Activated CD4-positive, alpha-beta T cell treated with anti-CD3 and anti-CD28 coated beads, Interleukin-2, amount 50 U/mL, for 24 hours (primary cell): Measurements from ENCODE around the gene ADNP2.
A peak's percentile ranks its signal among the peaks of the same experiment; 100 is the strongest.

Experiments used
- DNase-seq, 2 donors: peaks; one replicate each; pipeline ENCODE4 v3.0.0-alpha.2; 2020; ENCODE audit warnings: low read depth in 1 of 2, low spot score in 1 of 2

The ADNP2 gene, protein sequence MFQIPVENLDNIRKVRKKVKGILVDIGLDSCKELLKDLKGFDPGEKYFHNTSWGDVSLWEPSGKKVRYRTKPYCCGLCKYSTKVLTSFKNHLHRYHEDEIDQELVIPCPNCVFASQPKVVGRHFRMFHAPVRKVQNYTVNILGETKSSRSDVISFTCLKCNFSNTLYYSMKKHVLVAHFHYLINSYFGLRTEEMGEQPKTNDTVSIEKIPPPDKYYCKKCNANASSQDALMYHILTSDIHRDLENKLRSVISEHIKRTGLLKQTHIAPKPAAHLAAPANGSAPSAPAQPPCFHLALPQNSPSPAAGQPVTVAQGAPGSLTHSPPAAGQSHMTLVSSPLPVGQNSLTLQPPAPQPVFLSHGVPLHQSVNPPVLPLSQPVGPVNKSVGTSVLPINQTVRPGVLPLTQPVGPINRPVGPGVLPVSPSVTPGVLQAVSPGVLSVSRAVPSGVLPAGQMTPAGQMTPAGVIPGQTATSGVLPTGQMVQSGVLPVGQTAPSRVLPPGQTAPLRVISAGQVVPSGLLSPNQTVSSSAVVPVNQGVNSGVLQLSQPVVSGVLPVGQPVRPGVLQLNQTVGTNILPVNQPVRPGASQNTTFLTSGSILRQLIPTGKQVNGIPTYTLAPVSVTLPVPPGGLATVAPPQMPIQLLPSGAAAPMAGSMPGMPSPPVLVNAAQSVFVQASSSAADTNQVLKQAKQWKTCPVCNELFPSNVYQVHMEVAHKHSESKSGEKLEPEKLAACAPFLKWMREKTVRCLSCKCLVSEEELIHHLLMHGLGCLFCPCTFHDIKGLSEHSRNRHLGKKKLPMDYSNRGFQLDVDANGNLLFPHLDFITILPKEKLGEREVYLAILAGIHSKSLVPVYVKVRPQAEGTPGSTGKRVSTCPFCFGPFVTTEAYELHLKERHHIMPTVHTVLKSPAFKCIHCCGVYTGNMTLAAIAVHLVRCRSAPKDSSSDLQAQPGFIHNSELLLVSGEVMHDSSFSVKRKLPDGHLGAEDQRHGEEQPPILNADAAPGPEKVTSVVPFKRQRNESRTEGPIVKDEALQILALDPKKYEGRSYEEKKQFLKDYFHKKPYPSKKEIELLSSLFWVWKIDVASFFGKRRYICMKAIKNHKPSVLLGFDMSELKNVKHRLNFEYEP

GRCh38 chr18:80108739-80109675, at the start of gene ADNP2:
TSS of gene ADNP2 (plus strand) at chr18:80109262. CDS start at chr18:80117543, 8,281 bp downstream.
- DNase-seq: peak; percentile 70 to 86

- no peak for DNase-seq
These were observed 49.1 kb upstream of the ADNP2 start for GRCh38 chr18:80059945-80060344.

DNA sequence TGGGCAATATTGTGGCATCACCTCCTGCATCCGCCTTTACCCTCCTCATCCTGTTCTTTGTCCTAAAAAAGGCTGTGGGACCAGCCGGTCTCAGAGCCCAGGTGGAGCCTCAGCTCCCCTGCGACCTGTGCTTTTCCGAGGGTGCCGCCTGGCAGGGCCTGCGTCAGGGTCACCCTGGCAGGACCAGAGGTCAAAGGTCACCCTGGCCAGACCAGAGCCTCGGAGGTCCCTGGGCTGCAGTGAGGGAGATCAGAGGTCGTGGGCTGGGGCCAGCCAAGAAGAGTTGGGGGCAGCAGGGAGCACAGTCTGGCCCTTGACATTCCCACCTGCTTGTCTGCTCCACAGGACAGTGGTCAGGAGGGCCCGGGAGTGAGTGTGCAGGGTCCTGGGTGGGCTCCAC, 43.4 kb upstream of the ADNP2 start:
- no peak for DNase-seq

GRCh38 chr18:80067321-80067720, 41.7 kb upstream of the ADNP2 start:
- no peak for DNase-seq

DNA sequence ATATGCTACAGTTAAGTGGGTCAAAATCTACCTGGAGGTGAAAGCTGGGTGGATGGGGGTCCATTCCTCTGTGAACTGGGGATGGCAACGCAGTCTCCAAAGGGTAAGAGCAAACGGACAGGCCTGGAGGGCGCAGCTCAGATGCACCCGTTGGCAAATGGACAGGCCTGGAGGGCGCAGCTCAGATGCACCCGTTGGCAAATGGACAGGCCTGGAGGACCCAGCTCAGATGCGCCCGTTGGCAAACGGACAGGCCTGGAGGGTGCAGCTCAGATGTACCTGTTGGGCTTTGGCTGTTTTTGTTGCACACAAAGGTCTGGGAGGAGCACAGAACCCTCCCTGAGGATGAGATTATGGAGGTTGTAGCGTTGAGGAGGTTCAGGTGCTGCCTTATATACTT, 41.2 kb upstream of the ADNP2 start:
- DNase-seq: no peak

GRCh38 chr18:80068571-80069272, 40.3 kb upstream of the ADNP2 start:
- DNase-seq: no peak

DNA sequence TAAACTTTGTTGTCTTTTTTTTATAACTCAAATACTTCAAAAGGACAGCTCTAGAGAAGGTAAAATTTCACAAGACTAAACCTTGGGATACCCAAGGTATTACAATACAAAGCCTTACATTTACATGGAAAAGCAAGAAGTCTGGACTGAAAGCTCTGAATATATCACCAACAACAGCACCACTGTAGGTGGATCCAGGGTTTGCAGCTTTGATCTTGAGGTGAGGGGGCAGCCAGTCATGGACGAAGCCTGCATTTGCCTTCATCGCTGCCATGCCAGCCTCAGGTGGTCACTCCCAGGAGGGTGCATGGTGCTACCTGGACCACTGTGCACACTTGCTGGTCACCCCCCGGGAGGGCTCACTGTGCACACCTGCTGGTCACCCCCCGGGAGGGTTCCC, 38.2 kb upstream of the ADNP2 start:
- DNase-seq: no peak

- no peak for DNase-seq
These were observed 34.9 kb upstream of the ADNP2 start for GRCh38 chr18:80074183-80074582.

- no peak for DNase-seq
These were observed 34.4 kb upstream of the ADNP2 start for GRCh38 chr18:80074697-80075096.

DNA sequence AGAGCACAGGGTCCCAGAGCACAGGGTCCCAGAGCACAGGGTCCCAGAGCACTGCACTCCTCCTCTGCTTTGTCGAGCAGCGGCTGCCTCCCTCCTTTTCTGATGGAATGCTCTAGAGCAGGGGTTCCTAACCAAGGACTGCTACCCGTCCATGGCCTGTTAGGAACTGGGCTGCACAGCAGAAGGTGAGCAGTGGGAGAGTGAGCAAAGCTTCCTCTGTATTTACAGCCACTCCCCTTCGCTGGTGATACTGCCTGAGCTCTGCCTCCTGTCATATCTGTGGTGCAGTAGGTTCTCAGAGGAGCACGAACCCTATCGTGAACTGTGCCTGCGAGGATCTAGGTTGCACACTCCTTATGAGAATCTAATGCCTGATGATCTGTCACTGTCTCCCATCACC, 33.1 kb upstream of the ADNP2 start:
- no peak for DNase-seq

GRCh38 chr18:80076379-80076778, 32.7 kb upstream of the ADNP2 start:
- DNase-seq: no peak

GRCh38 chr18:80077873-80078272, 31.2 kb upstream of the ADNP2 start:
- no peak for DNase-seq

GRCh38 chr18:80086281-80086680, 22.8 kb upstream of the ADNP2 start:
- no peak for DNase-seq

GRCh38 chr18:80088036-80088435, 21.0 kb upstream of the ADNP2 start:
- DNase-seq: no peak

DNA sequence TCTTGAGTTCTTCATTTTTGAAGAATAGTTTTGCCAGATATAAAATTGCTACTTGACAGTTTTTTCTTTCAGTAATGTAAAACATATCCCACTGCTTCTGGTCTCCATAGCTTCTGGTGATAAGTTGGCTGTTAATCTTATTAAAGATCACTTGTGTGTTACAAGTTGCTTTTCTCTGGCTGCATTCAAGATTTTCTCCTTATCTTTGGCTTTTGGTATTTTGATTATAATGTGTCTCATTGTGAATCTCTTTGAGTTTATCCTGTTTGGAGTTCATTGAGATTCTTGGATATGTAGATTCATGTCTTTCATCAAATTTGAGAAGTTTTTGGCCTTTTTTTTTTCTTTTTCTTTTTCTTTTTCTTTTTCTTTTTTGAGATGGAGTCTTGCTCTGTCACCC, 20.2 kb upstream of the ADNP2 start:
- no peak for DNase-seq

- DNase-seq: no peak
These were observed 13.6 kb upstream of the ADNP2 start for GRCh38 chr18:80095414-80095813.

DNA sequence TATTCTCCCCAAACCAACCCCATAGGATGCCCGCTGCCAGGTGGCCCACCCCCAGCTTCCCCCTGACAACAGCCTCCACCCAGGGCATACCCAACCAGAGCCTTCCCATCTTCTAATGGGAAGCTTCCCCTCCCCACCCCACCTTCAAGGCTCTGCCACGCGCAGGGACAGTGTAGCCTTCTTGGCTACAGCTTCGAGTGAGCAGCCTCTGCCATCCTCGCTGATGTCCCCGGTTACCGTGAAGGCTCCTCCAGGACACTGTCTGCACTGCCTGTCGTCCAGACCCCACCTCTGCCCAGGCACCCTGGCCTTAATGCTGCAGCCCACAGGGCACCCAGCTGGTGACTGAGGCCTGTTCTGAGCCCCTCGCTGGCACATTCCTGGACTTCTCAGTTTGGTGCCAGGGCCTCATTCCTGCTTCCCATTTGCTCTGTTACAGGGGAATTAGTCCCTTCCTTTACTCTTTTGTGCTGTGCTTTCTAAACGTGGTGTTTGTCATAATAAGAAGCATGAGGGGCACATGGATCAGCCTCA, 13.0 kb upstream of the ADNP2 start:
- no peak for DNase-seq

- DNase-seq: no peak
These were observed 11.9 kb upstream of the ADNP2 start for GRCh38 chr18:80097201-80097600.

GRCh38 chr18:80103231-80103630, 5.8 kb upstream of the ADNP2 start:
- DNase-seq: no peak

GRCh38 chr18:80104364-80104779, 4.7 kb upstream of the ADNP2 start:
- no peak for DNase-seq
